ENCODE results near the gene EFNA5. TPM values are rescaled to one million over a fixed set of nuclear protein-coding genes. Genes with fewer than 3 reads are reported as not detected.
"Not testable (repeated sequence)": the region's sequence is repeated elsewhere in the genome, so short reads cannot be mapped to it uniquely, and the experiment has no call there.

EFNA5 gene
- total RNA-seq, 1 experiment from 2014 or later: 12.0 TPM

DNA sequence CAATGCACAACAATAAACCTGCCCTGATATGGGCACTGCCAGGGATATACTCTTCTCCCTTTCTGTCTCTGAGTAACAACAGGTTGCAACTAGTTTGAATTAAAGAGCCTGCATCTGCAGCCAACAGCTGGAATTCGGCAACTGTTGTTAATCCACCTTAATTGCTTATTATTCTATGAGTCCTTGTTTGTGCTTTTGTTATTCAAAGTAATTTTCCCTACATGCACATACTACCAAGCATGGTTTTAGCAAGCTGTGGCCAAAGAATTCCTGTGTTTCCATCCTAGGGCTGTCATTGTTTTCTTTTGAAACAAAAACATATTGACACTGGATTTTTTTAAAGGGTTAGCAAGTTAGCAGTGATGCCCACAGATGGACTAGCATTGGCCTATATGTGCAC is 171.5 kb downstream of the EFNA5 start:
- in situ Hi-C loops (cut with HindIII; ENCODE audit: low pct_unique_long_range_greater_than_20kb, low sequenced_read_pairs): no loop called here
- DNase-seq (ENCODE audit: low read depth): no peak

DNA sequence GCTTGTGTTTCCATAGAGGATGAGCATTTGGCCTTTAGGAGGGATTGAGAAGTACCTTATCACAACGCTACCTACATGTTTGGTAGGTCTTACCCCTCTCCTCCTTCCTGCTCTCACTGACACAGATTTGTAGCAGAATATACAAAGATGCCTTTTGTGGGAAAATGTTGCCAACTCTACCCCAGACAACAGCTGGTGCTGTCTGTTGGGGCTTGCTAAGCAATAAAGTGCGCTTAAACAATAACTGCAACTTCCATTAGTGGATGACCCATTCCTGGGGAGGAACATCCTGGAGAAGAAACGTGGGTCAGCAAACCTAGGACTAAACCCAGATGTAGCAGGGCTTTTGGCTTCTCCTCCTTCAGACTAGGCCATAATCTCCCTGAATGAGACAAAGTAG is 174.3 kb downstream of the EFNA5 start:
- no peak for DNase-seq (ENCODE audit: low read depth)
- in situ Hi-C loops (cut with HindIII; ENCODE audit: low pct_unique_long_range_greater_than_20kb, low sequenced_read_pairs): no loop called here

DNA sequence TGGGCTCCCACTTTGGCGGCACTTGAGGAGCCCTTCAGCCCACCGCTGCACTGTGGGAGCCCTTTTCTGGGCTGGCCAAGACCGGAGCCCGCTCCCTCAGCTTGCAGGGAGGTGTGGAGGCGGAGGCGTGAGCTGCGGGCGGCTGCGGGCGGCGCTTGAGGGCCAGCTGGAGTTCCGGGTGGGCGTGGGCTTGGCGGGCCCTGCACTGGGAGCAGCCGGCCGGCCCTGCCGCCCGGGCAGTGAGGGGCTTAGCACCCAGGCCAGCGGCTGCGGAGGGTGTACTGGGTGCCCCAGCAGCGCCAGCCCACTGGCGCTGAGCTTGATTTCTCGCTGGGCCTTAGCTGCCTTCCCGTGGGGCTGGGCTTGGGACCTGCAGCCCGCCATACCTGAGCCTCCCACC is 176.6 kb downstream of the EFNA5 start:
- DNase-seq (ENCODE audit: low read depth); in situ Hi-C loops (cut with HindIII; ENCODE audit: low pct_unique_long_range_greater_than_20kb, low sequenced_read_pairs): not testable (repeated sequence)

DNA sequence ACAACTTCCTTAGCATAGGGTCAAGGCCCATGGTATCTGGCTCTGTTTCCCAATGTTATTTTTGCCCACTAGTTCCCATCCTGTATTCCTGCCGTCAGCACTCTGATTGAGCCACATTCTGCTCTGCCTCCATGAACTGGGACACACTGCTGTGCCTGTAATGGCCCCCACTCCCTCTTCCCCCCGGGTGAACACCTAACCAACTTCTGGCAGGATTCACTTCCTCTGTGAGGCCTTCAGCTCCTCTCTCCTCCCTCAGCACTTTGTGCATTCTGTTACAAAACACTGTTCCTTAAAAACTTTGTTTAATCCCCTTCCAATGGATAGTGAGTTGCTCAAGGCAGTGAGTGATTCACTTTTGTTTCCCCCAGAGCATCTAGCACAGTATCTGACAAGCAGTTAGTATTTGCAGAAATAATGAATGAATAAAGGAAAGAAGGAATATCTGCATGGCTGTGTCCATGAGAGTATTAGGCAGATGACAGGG is 183.6 kb downstream of the EFNA5 start:
- no peak for DNase-seq (ENCODE audit: low read depth)
- in situ Hi-C loops (cut with HindIII; ENCODE audit: low pct_unique_long_range_greater_than_20kb, low sequenced_read_pairs): no loop called here

DNA sequence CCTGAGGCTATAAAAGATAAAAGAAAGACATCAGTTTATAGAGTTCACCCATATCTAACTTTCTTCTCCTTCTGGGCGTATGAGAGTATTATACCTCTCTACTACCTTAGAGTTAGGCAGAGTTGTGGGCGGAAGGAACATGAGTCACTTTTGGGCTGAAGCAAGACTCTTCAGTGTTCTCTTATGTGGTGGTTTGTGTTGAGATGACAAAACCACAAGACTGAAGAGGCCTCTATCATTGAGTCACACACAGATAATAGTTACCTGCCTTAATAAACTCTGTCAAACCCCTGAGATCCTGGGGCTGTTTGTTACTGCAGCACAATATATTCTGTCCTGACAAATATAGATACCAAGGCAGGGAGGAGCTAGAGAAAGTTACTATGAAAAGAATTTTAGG is 184.2 kb downstream of the EFNA5 start:
- DNase-seq (ENCODE audit: low read depth): no peak
- in situ Hi-C loops (cut with HindIII; ENCODE audit: low pct_unique_long_range_greater_than_20kb, low sequenced_read_pairs): no loop called here

DNA sequence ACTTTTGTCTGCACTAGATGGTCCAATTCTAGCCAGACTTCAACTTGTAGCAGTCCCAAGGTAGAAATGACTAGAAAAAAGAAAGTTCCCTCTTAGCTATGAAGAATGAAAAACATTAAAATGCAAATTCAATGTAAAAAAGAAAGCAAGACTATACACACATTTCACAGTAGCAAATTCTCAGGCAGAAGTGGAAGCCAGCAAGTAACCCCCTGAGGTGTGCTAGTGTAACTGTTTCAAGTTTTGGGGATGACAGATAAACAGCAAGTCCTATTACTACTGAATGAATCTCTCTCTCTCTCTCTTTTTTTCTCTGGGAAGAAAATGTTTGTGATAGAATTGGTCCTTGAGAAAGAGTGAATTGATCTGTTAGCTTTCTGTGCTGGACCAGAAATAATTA is 185.6 kb downstream of the EFNA5 start:
- in situ Hi-C loops (cut with HindIII; ENCODE audit: low pct_unique_long_range_greater_than_20kb, low sequenced_read_pairs): no loop called here
- no peak for DNase-seq (ENCODE audit: low read depth)

DNA sequence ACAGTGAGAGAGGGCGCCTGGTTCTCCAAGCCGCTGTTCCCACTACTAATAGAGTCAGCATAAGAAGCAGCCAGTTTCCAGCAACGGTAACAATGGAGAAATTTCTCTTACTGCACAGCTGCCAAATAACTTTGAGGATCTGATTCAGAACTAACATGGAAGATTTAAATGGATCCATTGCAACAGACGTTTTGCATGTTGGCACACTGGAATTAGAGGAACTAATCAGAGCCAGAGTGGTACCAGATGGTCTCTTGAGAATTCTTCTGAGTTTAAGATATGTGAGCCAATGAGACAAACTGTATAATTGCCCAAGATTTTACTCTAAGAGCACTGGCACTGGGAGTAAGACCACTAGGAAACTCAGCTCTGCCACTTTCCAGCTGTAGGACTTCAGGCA is 186.5 kb downstream of the EFNA5 start:
- in situ Hi-C loops (cut with HindIII; ENCODE audit: low pct_unique_long_range_greater_than_20kb, low sequenced_read_pairs): no loop called here
- no peak for DNase-seq (ENCODE audit: low read depth)

DNA sequence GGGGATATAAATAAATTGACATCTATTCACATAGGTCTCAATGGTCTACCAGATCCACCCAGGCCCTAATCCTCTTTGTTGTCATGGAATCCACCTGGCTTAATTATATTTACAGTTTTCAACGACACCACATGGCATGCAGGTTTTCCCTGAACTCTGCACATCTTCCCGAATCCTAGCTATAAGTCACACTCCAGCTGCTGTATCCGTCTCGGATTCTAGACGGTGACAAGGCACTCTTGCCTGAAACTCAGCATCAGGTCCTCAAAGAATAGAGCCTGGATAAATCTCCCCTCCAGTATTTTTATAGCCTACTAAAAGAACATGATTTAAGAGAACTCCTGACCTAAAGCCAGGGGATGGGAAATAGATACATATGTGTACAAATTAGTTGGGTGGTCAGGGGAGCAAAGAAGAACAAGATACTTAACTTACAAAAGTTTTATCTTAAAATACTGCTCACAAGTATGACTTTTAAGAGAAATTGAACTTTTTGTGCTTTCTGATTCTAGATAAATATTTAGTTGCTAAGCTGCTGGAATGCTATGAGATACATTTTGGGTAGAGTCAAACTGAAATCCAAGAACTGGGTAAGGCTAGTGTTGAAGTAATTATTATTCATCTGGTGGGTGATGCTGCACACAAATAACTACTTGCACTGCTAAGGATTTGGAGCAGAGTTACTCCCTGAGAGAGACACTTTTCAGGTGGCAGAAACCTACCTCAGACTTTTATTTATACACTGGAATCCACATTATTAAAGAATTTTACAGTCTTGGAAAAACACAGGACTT is 187.3 kb downstream of the EFNA5 start:
- no peak for DNase-seq (ENCODE audit: low read depth)
- in situ Hi-C loops (cut with HindIII; ENCODE audit: low pct_unique_long_range_greater_than_20kb, low sequenced_read_pairs): no loop called here

DNA sequence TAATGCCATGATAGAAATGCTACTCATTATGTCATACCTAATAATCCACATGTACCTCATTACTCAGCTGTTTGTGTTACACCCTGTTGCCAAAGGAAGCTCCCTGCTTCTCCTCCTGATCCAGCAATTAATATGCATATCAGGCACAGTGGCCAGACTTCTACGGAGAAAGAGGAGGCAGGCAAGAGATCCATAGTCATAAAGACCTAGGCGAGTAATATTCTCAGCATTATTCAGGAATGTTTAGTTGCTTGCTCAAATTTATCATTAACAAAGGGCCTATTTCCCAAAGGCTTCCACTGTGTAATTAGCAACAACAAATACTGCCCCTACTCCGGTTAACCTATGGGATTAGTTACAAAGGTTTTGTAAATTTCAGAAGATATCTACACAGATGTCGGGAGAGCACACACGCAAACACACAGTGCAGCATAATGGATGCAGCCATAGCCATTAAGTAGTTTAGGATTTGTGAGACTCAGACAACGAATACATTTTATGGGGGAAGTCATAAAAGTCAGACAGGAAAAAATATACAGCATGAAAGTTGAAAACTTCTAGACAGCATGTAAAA is 192.6 kb downstream of the EFNA5 start:
- DNase-seq (ENCODE audit: low read depth): no peak
- in situ Hi-C loops (cut with HindIII; ENCODE audit: low pct_unique_long_range_greater_than_20kb, low sequenced_read_pairs): no loop called here

DNA sequence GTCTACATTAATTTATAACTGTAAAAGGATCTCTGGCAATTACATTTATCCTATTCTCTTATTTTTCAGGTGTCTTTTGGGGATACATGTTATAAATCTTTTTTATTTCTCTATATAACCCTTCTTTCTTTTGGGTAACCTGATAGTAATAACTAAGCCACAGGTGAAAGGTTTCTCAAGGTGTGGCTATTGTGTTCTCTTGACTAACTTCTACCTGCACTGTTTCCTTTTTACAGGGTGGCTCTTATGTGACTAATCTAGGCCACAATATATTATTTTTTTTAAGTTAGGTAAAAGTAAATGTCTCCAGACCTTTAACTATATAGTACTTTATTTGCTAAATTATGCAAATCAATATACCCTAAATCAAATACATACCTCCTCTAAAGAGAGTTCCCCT is 193.2 kb downstream of the EFNA5 start:
- in situ Hi-C loops (cut with HindIII; ENCODE audit: low pct_unique_long_range_greater_than_20kb, low sequenced_read_pairs): no loop called here
- no peak for DNase-seq (ENCODE audit: low read depth)

DNA sequence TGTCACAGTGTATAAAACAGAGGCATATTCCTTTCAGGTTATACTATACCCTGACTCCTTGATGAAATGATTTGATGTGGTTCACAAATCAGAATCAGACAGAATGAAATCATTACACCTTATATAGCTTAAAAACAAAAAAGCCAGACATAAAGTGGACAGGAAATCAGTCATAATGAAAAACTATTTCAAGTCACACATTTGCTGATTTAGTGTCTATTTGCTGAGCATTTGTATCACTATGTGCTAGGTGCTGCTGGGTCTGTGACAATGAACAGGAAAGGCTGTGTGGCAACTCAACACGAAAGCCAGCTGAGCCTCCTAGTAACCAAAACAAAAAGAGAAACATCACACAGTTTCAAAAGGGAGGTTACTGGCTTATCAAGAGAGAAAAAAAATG is 194.0 kb downstream of the EFNA5 start:
- in situ Hi-C loops (cut with HindIII; ENCODE audit: low pct_unique_long_range_greater_than_20kb, low sequenced_read_pairs): no loop called here
- DNase-seq (ENCODE audit: low read depth): no peak

DNA sequence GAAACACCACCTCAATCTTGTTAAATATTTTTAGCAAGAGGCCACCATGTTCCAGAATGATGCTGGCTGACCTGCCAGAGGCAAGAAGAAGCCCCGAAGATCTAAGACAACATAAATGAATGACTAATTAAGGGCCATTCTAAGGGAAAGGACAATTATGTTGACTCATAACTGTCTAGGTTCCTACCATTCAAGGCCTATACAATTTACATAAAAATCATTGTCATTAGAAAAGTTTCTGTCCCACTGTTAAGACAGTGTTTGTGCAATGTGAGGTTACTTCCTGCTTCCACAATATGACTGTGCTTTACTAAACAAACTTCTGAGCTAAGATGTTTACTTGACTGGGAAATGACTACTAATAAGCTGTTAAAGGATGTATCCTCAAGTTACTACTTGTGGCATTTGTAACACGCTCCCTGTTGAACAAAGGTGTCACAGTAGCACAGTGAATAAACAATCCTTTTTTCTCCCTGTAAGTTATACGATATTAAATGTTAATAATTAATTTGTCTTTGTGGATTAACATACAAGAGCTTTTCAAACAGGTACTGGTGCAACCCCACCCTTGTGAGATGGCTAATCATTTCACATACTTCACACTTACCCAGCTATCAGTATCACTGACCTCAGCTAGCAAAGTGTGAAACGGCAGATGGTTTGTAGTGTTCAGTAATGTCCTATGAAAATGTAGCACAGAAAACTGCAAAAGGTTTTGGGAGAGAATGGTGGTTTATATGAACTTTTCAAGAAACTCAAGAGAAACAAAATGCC is 195.8 kb downstream of the EFNA5 start:
- peak; percentile 86 for DNase-seq (ENCODE audit: low read depth)
- in situ Hi-C loops (cut with HindIII; ENCODE audit: low pct_unique_long_range_greater_than_20kb, low sequenced_read_pairs): no loop called here

DNA sequence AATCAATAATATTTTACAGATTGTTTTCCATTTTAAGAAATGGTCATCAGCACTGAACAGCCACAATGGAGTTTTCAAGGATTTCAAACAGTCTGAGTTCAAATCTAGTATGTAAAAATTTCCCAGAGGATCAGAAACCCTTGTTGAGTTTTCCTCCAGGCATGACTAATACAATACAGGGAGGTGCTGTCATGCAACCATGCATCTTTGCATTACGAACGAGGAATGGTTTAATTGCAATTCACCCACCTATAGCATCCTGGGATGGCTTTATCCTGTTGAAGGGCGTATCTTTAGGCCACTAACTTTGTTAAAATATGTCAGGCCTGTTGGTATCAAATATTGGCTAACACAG is 196.4 kb downstream of the EFNA5 start:
- no peak for DNase-seq (ENCODE audit: low read depth)
- in situ Hi-C loops (cut with HindIII; ENCODE audit: low pct_unique_long_range_greater_than_20kb, low sequenced_read_pairs): no loop called here

DNA sequence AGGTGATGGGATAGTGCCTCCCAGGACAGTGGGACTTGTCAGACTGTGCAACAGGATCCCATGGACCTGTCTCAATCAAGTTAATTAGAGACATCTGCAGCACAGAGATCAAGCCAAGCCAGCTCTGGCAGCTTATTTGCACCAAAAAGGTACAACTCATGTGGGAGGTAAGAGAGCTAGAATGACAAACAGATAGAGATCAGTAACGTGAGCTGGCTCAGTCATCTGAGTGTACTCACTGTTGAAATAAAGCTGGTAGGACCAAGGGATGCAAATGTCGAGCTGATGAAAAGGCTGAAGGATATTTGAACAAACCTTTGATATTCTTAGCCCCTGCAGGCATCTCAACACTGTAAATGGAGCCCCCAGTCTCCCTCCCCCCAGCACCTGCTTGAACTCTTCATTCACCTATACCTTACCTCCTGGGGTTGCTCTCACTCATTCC is 198.1 kb downstream of the EFNA5 start:
- DNase-seq (ENCODE audit: low read depth): no peak

DNA sequence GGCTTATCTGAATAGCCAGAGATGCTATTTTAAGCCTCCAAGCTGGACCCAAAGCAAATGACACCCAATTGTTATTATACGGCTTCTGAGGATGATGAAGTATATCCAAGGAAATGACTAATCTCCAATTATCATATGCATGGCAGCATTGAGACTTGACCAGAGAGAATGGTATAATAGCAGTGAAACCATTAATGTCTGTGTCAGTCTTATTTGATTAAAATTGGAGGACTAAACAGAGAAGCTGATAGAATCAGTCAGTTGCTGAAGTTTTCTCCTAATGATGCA is 200.5 kb downstream of the EFNA5 start:
- in situ Hi-C loops (cut with HindIII; ENCODE audit: low pct_unique_long_range_greater_than_20kb, low sequenced_read_pairs): no loop called here
- DNase-seq (ENCODE audit: low read depth): peak; percentile 51

More for the DNA sequence above, 198.1 kb downstream of the EFNA5 start:
- in situ Hi-C loops (cut with HindIII; ENCODE audit: low pct_unique_long_range_greater_than_20kb, low sequenced_read_pairs): no loop called here

DNA sequence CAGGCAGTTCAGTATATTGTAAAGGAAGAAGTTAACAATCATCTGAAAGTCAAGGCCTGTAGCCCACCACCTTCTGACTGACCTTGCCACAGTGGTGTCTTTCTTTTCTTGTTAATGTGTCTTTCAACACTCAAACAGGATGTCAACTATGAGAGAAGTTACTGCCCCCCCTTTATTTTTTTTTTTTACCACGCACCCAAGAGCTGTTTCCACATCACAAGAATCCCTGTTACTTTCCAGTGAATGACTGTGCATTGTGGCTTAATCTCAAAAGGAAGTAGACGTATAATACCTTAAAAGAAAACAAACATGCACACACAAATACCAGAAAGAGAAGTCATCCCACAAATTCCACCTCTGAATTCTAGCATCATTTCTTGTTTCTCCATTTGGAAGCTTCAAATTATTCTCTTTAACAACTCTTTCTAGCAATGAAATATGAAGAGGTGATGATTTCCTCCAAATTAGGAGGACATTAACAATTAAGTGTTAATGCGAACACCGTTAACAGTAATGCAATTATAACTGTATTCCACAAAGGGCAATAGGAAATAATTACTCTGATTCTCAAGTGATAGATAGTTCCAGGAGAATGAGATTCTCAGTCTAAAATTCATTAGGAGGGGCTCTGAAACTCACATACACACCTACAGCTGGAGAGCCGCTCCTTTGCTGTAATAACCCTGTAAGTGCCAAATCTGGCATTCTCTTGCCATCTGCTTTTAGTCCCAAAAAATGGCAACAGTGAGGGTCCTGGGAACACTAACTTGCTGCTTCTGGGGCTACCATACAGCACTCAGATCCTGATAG is 201.0 kb downstream of the EFNA5 start:
- DNase-seq (ENCODE audit: low read depth): peak; percentile 94
- in situ Hi-C loops (cut with HindIII; ENCODE audit: low pct_unique_long_range_greater_than_20kb, low sequenced_read_pairs): no loop called here

DNA sequence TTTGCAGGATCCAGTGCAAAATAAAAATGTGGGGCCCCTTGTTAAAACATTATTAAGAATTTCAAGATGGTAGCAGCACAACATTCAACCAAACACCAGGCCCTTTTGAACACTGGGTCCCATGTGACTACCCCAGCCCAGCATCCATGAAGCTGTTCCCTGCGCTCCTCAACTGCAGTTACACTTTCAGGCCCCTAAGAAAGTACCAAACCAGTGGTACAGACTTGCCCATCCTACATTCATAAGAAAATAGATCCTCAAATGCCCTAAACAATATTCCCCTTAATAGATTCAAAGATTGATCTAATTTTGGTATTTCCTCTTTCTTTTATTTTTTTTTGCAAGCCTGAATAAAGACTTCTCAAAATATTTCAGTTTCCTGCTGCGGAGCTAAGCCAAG is 201.7 kb downstream of the EFNA5 start:
- in situ Hi-C loops (cut with HindIII; ENCODE audit: low pct_unique_long_range_greater_than_20kb, low sequenced_read_pairs): no loop called here
- no peak for DNase-seq (ENCODE audit: low read depth)

DNA sequence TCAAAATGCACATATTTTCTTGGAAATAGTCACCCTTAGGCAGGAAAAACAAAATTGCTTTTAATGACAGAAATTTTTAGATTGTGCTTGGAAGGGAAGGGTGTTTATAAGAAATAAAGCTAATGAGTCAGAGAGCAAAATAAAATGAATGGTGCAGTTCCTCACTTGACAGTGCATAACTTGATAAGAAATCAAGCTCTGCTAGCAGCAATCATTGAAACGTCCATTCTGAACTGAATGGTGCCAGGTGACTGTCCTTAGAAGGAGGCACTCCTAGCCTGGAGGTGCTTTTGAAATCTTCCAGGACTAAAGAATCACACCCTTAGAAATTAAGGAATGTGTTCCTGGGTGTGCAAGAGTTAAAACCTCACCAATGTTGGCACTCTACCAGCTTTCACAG is 202.5 kb downstream of the EFNA5 start:
- in situ Hi-C loops (cut with HindIII; ENCODE audit: low pct_unique_long_range_greater_than_20kb, low sequenced_read_pairs): no loop called here
- no peak for DNase-seq (ENCODE audit: low read depth)
